ENCODE measurements around the gene SVOP. TPM values are rescaled to one million over a fixed set of nuclear protein-coding genes. Genes with fewer than 3 reads are reported as not detected.
A peak's percentile ranks its signal among the peaks of the same experiment; 100 is the strongest.

The SVOP gene
- polyA plus RNA-seq, 3 donors = not detected

- Mint-ChIP-seq H3K27ac (peak overlapping the region; percentile 80 to 99 (median 98)), H3K4me1 (peaks cover 62% of the 10 kb centered on the region), H3K4me3 (no peak overlapping the region), H3K36me3 (peaks cover 0 to 6% of the 10 kb centered on the region in 2 donors), H3K27me3 (ENCODE audit: low read depth in 3 of 3) (peaks cover 0 to 4% (median 0%) of the 10 kb centered on the region in 3 donors), H3K9me3 (peaks cover 0 to 4% (median 2%) of the 10 kb centered on the region in 7 donors)
- no peak overlapping the region for H2AFZ ChIP-seq (ENCODE audit: insufficient read depth, low read depth, low read length, poor library complexity, severe bottlenecking)
- no peaks in the 10 kb centered on the region for H3K79me2 ChIP-seq (ENCODE audit: insufficient read depth, low read length)
- H3K4me1 ChIP-seq (ENCODE audit: control insufficient read depth in 1 of 2, insufficient read depth in 2 of 2, low read length in 2 of 2) = peaks cover 60 to 62% of the 10 kb centered on the region in 2 donors
- no peak overlapping the region for H3K9ac ChIP-seq (ENCODE audit: insufficient read depth, low read length, poor library complexity, severe bottlenecking)
- H3K36me3 ChIP-seq (replicated peaks in 1 of 2; ENCODE audit: control insufficient read depth in 1 of 2, insufficient read depth in 2 of 2, low read length in 2 of 2) = no peaks in the 10 kb centered on the region
- peak; percentile 37 to 64 (median 56) for DNase-seq
- H3K27ac ChIP-seq (ENCODE audit: low read depth in 1 of 2, low read length in 2 of 2) = peak overlapping the region; percentile 8 to 98
- intact Hi-C loops (cut with micrococcal nuclease) = loop anchor here in 1 of 2 donors (10.0 kb wide), 1 partner anchor 83 kb away; no protein-coding TSS in a partner anchor
- H3K27me3 ChIP-seq (ENCODE audit: control insufficient read depth in 2 of 2, insufficient read depth in 2 of 2, low read length in 2 of 2) = no peaks in the 10 kb centered on the region
- peak overlapping the region in 1 of 3 experiments; percentile 16 for H3K4me3 ChIP-seq (replicated peaks in 1 of 3; ENCODE audit: low read depth in 2 of 3, low read length in 3 of 3)
- H3K4me2 ChIP-seq (replicated peaks; ENCODE audit: extremely low read depth, low read length, poor library complexity, severe bottlenecking) = peak overlapping the region; percentile 5
- WGBS (ENCODE audit: insufficient coverage) = 0% methylated on average over 2 of the region's 2 CpGs
- TF ChIP-seq CTCF (IDR thresholded peaks at IDR 0.05) = no peak
- H4K20me1 ChIP-seq (ENCODE audit: insufficient read depth, low read length) = no peaks in the 10 kb centered on the region
- no peaks in the 10 kb centered on the region for H3K9me3 ChIP-seq (replicated peaks in 1 of 2; ENCODE audit: control insufficient read depth in 1 of 2, insufficient read depth in 1 of 2, low read length in 2 of 2)
Observed at GRCh38 chr12:108907839-108908351, 113.0 kb downstream of the SVOP start.

GRCh38 chr12:108906971-108907370, 113.9 kb downstream of the SVOP start:
- Mint-ChIP-seq H3K36me3 (peaks cover 0 to 2% of the 10 kb centered on the region in 2 donors), H3K27ac (peak overlapping the region; percentile 75 to 99 (median 98)), H3K4me3 (peak overlapping the region in 1 of 2 donors; percentile 13), H3K4me1 (peaks cover 62% of the 10 kb centered on the region), H3K9me3 (no peaks in the 10 kb centered on the region), H3K27me3 (ENCODE audit: low read depth in 3 of 3) (peaks cover 0 to 3% (median 0%) of the 10 kb centered on the region in 3 donors)
- peak overlapping the region; percentile 51 for H3K4me2 ChIP-seq (replicated peaks; ENCODE audit: extremely low read depth, low read length, poor library complexity, severe bottlenecking)
- peaks cover 64 to 65% of the 10 kb centered on the region in 2 donors for H3K4me1 ChIP-seq (ENCODE audit: control insufficient read depth in 1 of 2, insufficient read depth in 2 of 2, low read length in 2 of 2)
- WGBS (ENCODE audit: insufficient coverage) = 100% methylated on average over 1 of the region's 2 CpGs
- H3K27me3 ChIP-seq (ENCODE audit: control insufficient read depth in 2 of 2, insufficient read depth in 2 of 2, low read length in 2 of 2) = no peaks in the 10 kb centered on the region
- no peak for TF ChIP-seq CTCF (IDR thresholded peaks at IDR 0.05)
- no peaks in the 10 kb centered on the region for H3K9me3 ChIP-seq (replicated peaks in 1 of 2; ENCODE audit: control insufficient read depth in 1 of 2, insufficient read depth in 1 of 2, low read length in 2 of 2)
- H3K4me3 ChIP-seq (replicated peaks in 1 of 3; ENCODE audit: low read depth in 2 of 3, low read length in 3 of 3) = peak overlapping the region in 1 of 3 experiments; percentile 51
- H3K9ac ChIP-seq (ENCODE audit: insufficient read depth, low read length, poor library complexity, severe bottlenecking) = no peak overlapping the region
- no peaks in the 10 kb centered on the region for H4K20me1 ChIP-seq (ENCODE audit: insufficient read depth, low read length)
- no peaks in the 10 kb centered on the region for H3K79me2 ChIP-seq (ENCODE audit: insufficient read depth, low read length)
- no peak overlapping the region for H2AFZ ChIP-seq (ENCODE audit: insufficient read depth, low read depth, low read length, poor library complexity, severe bottlenecking)
- H3K27ac ChIP-seq (ENCODE audit: low read depth in 1 of 2, low read length in 2 of 2) = peak overlapping the region; percentile 17 to 98
- intact Hi-C loops (cut with micrococcal nuclease) = loop anchor here in 1 of 2 donors (10.0 kb wide), 1 partner anchor 82 kb away; no protein-coding TSS in a partner anchor
- no peaks in the 10 kb centered on the region for H3K36me3 ChIP-seq (replicated peaks in 1 of 2; ENCODE audit: control insufficient read depth in 1 of 2, insufficient read depth in 2 of 2, low read length in 2 of 2)
- DNase-seq = no peak

Measured in CD14-positive monocyte (primary cell).